GM10847 (cell line): ENCODE data around the gene PRSS2.

Experiments used
- POLR2A ChIP-seq: IDR thresholded peaks from 2 replicates; pipeline ENCODE4 v1.6.1; 2011; ENCODE audit not compliant: insufficient read length; ENCODE audit errors: extremely low read depth

Gene PRSS2

GRCh38 chr7:142754681-142755575, 15.8 kb upstream of the PRSS2 start:
- no peak for TF ChIP-seq POLR2A

- no peak for TF ChIP-seq POLR2A
These were observed 11.3 kb upstream of the PRSS2 start for GRCh38 chr7:142759433-142759832.

GRCh38 chr7:142760071-142760642, 10.6 kb upstream of the PRSS2 start:
- no peak for TF ChIP-seq POLR2A

GRCh38 chr7:142762104-142762503, 8.7 kb upstream of the PRSS2 start:
- TF ChIP-seq POLR2A, result no peak

GRCh38 chr7:142767451-142767850, 3.3 kb upstream of the PRSS2 start:
- no peak for TF ChIP-seq POLR2A

- no peak for TF ChIP-seq POLR2A
These were observed 2.9 kb upstream of the PRSS2 start for GRCh38 chr7:142767861-142768260.

GRCh38 chr7:142771353-142771723, 568 bp downstream of the PRSS2 start:
- no peak for TF ChIP-seq POLR2A

- no peak for TF ChIP-seq POLR2A
These were observed 1.3 kb downstream of the PRSS2 start for GRCh38 chr7:142772051-142772450.

- no peak for TF ChIP-seq POLR2A
These were observed 1.9 kb downstream of the PRSS2 start for GRCh38 chr7:142772673-142773072.

GRCh38 chr7:142773230-142773629, 2.5 kb downstream of the PRSS2 start:
- TF ChIP-seq POLR2A, result no peak

- TF ChIP-seq POLR2A, result no peak
These were observed 3.4 kb downstream of the PRSS2 start for GRCh38 chr7:142773937-142774744.

GRCh38 chr7:142774826-142775225, 4.1 kb downstream of the PRSS2 start:
- TF ChIP-seq POLR2A, result no peak

- no peak for TF ChIP-seq POLR2A
These were observed 5.6 kb downstream of the PRSS2 start for GRCh38 chr7:142776206-142776844.

- TF ChIP-seq POLR2A, result no peak
These were observed 6.5 kb downstream of the PRSS2 start for GRCh38 chr7:142777318-142777717.
